T-helper 2 cell treated with Interferon-gamma antibody and Interleukin-4, amounts not matched to agents 100 ng/mL and 5 ng/mL, for 36 hours (primary cell): ENCODE measurements around the gene IL16. TPM values are rescaled to one million over a fixed set of nuclear protein-coding genes. Genes with fewer than 3 reads are reported as not detected.

ENCODE experiments used
- intact Hi-C: fragments of 100-400 bp; cut with micrococcal nuclease; formaldehyde crosslinking; loops from one replicate; pipeline ENCODE4 v1.15.1; 2023
- total RNA-seq: library from RNA; stranded (reverse); gene quantifications from 2 replicates; pipeline ENCODE4 v1.2.3, GENCODE V29; 2022

Gene IL16
- total RNA-seq, 1 donor from 2014 or later, result 199 TPM

DNA sequence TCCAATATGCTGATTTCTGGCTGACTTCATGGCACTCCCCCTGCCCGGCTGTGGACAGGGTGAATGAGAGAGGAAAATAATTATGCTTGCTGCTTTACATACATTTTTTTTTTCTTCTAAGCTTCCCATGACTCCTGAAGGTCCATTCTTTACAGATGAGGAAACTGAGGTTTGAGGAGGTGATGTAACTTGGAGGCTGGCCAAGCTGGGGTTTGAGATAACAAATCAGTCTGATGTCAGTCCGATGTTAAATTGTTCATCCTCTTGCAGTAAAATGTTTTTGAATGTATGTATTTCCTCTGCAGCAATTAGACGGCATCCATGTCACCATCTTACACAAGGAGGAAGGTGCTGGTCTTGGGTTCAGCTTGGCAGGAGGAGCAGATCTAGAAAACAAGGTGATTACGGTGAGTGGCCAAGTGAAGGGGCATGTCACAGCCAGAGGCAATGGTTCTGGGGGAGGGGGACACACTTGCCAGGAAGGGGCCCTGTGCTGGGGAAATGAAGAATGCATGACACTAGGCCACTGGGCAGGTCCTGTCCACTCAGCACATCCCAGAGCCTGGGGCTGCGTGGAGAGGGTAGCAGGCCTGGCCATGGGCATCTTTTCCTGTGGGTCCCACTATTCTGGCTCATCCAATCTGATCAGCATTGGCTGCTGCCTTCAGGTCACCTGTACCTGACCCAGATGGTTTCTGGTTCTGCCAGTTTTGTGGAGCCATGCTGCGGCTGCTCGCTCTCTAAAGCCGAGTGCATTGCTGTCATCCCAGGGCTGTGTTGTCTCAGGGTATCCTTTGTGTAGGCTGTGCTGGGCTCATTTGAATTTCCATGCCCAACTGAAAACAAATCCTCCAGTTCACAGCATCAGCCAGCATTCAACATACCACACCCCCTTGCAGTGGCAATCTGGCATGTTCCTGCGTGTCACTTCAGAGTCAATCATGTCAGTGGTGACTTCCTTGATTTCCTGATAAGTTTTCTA lies 106.9 kb downstream of the IL16 start:
- intact Hi-C loops, result loop anchor here (1.0 kb wide), 1 partner anchor 7 kb away; no protein-coding TSS in a partner anchor

DNA sequence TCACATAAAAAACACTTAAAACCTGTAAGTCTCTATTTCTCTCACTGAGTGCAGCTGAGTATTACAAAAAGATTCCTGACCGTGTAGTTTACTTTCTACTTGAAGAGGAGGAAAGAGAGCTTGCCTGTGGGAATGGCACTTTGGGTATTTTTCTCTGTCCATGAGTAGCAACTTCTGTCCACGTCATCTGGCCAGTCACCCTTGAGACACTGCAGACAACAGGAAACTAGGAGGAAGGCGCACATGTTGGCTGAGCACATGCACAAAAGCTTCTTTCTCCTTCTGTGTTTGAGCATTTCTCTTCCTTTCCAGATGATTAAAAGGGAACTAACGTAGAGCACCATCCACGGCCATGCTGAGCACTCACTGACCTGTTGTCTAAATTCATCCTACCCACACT lies 107.5 kb downstream of the IL16 start:
- intact Hi-C loops, result loop anchor here (1.0 kb wide), 1 partner anchor 8 kb away; no protein-coding TSS in a partner anchor

DNA sequence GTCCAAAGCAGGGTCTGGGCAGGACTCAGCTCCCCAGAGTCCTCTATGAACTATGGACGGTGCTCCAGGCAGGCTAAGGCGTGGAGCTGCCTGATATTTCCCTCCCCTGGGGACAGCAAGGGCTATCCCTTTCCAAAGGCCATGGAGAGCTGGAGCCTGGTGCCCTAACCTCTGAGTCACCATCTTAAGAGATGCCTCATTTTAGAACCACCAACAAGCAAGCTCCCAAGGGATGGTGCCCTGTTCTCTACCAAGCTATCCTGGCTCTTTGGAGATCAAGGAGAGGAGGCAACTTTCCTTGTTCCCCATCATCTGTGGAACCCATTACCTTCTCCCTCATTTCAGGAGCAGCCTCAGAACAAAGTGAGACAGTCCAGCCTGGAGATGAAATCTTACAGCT lies 111.6 kb downstream of the IL16 start:
- intact Hi-C loops, result no loop called here

DNA sequence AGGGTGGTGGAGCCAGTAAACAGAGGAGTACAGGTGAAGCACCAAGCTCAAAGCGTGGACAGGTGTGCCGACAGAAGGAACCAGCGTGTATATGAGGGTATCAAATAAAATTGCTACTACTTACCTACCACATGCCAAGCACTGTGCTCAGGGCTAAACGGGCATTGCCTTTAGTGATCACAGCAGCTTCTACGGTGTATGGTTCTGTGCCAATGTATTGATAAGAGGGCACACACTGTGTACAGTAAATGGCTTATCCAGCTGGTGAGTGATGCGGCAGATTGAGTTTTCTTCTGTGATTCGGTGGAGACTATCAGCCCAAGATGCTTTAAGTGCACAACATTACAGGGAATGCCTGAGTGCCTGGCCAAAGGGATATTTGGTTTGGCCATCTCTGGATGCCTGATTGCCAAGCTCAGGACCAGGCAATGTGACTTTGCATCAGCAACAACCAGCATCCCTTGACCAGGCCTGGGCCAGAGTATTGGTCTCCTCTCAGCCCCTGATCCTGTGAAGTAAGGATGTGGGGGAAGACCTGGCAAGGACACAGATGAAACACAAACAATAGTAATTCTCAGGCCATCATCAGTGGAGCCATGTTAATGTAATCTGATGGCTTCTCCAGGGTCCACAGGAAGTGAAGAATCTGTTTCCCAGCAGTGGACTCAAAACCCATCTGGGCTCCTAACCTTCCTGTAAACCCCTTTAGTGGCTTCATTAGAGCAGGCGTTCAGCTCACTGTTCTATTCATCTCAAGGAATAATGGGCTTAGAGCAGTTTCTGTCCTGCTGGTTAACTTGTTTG lies 113.2 kb downstream of the IL16 start:
- intact Hi-C loops, result no loop called here

DNA sequence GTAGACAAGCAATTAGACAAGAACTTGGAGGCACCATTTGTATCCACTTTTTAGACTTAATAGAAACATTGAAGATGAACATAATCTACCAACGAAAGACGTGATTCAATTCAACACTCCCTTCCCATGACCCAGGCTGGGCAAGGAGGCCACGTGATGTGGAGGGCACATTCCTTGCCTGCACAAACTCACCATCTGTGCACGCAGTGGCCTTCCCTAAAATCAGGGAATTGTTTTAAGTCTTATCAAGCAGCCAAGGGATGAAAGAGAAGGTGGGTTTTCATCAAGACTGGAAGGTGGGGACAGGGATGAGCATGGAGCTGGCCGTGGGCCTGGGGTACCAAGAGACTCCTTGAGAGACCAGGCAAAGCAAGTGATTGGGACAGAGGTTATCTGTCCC lies 113.8 kb downstream of the IL16 start:
- intact Hi-C loops, result no loop called here

DNA sequence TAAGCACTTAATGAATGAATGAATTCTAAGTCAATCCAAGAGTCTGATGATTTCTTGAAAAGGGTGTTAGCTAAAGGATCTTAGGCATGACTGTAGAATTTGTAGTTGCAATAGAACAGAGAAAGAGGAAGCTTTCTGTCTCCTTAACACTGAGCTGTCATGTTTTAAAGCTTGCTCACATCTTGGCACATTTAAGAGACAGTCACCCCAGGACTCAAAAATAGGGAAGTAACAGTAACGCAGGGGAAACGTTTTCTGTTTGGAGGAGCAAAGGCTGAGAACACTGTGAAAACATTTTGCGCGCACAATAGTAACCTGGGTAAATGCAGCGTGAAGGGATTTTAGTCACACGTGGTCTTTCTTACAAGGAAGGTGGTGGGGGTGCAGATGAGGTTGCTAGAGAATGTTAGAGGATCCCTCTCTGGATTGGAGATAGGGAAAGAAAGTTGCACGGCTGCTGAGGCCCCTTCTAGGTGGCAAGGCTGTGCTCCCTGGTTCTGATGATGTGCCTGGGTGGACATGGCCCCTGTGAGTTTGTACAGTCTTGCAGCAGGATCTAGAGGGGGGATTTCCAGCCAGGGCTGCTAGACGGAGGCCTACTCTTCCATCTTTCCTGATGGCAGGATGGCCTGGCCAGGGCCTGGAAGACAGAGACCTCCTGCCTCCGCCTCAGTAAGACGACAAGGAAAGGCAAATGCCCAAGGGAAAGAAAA lies 115.2 kb downstream of the IL16 start:
- intact Hi-C loops, result no loop called here

DNA sequence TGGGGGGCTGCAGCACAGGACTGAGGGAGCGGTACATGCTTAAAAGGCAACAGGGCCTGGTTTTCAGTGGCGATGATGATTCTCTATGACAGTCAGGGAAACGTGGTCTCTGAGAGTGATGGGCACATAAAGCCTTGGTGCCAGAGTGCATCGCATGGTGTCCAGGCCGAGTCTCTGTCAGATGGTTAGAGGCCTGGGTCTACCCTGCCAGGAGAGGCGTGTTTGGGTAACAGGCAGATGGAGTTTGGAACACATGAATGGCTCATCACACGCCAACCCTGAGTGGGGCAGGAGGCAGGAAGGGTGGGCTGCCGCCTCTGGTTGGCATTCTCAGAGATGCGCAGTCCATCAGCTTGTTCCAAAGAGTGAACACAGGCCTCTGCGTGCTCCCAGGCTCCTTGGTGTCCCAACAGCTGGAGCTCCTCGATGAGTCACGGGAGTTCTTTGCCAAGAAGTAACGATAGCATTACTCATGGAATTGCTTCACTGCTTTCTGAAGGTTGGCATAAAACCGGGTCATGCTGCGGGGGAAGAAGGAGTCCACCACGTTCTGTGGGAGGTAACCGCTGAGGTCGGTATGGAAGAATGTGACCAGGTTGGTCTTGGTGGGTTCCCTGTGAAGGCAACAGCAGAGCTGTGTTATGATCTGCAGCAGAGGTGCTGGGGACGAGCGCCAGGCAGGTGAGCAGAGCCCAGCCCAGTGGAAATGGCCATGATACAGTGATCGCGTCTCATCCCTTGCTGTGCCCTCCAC lies 116.3 kb downstream of the IL16 start:
- intact Hi-C loops, result no loop called here

DNA sequence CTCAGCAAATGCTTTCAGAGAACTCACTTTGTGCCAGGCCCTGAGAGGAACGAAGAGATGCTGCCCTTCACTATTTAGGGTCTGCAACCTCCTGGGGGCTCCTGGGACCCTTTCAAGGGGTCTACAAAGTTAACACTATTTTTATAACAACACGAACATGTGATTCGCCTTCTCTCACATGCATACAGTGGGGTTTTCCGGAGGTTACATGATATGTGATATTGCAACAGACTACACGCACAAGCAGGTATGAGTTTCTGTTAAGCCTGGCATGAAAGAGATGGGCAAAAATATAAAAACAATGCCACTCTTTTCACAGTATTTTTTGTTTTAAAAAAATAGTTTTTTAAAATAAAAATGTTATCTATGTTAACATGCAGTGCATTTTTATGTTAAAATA lies 117.0 kb downstream of the IL16 start:
- intact Hi-C loops, result no loop called here

DNA sequence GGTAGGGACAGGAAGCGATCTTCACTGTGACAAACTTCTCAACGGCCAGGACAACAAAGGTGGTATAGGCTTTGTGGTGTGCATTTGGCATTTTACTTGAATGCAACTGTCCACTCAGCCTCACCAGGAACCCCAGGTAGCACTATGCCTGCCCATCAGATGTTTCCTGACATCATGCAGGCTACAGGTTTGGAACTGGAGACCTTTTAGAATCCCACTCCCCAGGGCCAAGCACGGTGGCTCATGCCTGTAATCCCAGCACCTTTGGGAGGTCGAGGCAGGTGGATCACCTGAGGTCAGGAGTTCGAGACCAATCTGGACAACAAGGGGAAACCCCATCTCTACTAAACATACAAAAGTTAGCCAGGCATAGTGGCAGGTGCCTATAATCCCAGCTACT lies 117.7 kb downstream of the IL16 start:
- intact Hi-C loops, result no loop called here

DNA sequence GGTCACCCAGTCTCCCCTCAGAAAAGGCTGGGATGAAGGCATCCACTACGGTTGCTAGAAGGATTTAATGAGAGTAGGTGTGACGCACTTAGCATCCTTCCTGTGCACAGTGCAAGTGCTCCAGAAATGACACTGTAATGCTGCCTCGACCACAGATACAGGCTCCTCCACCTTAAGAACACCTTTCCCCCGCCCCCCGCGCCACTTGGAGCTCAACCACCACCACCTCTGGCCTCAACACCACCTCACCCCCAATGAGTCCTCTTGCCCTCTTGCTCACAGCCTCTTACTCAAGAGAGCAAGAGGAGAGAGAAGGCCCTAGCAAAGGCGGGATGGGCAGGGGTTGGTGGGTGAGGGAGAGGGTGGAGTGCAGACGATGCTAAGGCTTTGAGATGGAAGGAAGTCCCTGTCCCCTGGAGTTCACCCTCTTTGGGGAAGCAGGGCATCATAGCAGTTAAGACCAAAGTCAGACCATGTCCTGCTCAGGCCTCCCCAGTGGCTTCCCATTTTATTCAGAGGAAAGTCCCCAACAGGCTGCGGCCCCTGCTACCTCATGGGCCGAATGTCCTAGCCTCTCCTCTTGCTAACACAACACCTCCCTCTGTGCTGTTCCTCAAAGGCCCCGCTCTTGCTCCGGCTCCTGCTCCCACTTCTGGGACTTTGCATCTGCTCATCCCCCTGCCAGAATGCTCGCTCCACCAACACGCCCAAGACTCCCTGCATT lies 118.9 kb downstream of the IL16 start:
- intact Hi-C loops, result no loop called here

DNA sequence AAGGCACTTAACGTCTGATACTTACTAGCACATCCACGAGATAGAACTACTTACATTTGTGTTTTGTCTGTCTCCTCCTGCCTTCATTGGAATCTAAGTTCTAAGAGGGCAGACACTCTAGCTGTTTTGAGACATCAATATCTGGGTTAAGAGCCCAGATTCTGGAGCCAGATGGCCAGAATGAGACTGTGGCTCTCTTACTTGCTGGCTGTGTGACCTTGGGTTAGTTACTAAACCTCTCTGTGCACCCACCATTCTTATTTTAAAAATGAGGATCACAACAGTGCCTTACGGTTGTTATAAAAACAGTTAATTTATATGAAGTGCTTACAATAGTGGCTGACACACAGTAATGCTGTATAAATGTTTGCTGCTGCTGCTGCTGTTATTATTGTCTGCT lies 119.6 kb downstream of the IL16 start:
- intact Hi-C loops, result no loop called here

DNA sequence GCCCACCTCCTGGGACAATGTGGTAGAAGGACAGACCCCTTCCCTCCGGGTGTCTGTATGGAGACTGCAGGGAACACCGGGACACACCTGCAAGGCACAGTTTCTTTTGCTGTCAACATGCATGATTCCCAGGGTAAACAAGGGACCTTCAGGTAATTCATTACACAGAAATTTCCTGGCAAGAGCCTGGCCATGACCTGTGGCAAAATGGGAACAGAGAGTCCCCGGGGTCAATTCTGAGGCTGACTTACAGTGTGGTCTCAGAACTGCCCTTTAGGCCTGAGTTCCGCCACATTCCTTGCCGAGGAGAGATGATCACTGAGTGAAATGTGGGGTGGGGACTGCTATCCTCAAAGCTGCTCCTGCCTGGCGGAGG lies 121.0 kb downstream of the IL16 start:
- intact Hi-C loops, result no loop called here

DNA sequence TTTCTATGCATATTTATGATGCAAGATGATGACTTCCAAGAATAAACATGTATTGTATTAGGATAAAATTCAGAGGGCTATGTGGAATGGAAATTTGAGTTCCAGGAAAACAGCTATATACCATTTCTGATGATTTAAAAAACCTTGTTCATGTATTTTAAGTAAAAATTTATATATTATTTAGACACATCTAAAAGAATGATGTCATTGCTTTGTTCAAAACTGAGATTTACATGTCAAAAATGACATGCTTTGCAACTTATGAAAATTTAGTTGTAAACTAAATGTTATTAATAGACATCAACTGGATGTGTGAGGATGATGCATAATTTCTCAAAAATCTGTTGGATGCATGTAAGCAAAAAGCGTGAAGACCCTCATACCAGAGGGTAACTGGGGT lies 125.0 kb downstream of the IL16 start:
- intact Hi-C loops, result loop anchor here (5.0 to 10.0 kb wide), 3 partner anchors 723 to 1169 kb away; partner anchors contain the start of genes EFL1, FAH, MEX3B and SAXO2

DNA sequence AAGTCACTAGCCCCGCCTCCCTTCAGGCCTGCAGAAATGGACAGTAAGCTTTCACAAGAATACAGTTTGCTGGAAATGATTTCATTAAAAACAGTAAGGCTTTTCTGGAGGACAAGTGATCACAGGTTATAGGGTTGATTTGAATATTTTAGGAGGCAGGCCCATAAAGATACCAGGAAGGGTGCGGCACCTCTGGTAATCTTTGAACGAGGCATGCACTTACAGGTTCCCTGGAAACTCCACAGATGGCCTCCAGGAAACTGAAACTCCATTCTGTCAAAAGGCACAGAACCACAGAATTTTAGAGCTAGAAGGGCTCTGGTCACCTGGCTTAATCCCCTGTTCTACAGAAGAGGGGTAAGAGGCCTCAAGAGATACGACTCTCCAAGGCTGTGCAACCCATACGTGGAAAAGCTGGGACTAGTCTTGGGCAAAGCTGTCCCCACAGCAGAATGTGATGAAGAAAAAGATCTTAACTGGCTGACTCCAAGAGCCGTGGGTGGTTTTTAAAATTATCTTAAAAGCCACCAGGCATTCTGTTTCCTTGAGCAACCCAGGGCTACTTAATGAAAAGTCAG lies 126.1 kb downstream of the IL16 start:
- intact Hi-C loops, result loop anchor here (5.0 to 10.0 kb wide), 3 partner anchors 722 to 1170 kb away; partner anchors contain the start of genes EFL1, FAH, MEX3B and SAXO2

DNA sequence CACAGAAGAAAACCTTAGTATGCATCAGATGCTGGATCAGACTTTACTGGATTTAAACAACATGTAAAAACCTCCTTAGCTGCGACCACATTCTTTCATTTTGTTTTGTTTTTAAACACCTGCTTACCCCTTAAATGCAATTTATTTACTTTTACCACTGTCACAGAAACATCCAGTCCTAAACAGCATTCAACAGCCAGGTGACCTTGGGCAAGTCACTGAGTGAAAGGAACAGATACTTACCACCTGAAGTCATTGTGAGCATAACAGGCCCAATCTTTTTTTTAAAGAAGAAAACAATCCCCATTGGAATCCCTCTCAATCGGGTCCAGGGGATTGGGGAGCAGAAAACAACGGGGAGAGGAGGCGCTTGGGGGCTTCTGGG lies 126.9 kb downstream of the IL16 start:
- intact Hi-C loops, result loop anchor here (5.0 to 10.0 kb wide), 3 partner anchors 721 to 1171 kb away; partner anchors contain the start of genes EFL1, FAH, MEX3B and SAXO2

DNA sequence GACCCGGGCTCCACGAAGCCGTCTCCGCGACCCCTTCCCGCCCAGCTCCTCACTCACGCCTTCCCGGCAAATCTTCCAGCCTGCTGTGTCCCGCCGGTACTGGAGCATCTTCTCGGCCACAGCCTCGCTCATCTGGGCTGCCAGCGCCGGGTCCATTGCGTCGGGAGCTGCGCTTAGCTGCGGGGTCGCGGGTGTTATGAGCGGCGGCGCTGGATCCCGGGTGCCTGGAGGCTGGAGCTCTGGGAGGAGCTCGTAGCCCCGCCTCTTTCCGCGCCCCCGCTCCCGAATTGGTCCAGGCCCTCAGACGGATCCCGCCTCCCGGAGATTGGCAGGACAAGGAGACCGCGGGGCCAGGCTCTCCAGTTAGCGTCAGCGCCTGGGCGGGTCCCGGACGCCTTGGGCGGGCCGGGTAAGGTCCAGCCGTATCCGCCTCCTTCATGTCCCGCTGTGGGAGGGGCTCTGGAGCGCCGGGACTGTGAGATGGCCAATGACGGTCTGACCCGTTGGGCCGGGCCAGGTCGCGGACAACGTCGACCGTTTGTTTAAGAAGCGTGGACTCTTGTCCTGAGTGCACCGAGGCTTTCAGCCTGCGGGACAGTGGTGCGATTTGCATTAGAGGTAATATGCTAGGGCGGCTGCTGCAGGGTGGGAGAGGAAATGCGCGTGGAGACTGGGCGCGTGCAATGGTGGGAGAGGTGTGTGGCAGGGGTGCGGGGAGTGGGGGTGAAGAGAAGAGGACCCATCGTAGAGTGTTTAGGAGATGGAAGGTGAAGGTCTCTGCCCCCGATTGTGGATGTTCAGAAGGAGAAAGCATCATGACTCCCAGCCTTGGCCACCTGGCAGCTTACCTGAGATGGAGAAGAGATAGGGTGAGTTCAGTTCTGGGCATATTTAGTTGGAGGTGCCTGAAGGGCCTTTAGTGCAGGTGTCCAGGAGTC lies 127.5 kb downstream of the IL16 start, which contains the start of gene STARD5:
STARD5 (minus strand) TSS at position 198 of the 938 bp plus-strand sequence; CDS start at position 156, 42 bp downstream.
- intact Hi-C loops, result loop anchor here (1.0 to 10.0 kb wide), 5 partner anchors 28 to 1172 kb away; partner anchors contain the start of genes EFL1, FAH, MEX3B and SAXO2

DNA sequence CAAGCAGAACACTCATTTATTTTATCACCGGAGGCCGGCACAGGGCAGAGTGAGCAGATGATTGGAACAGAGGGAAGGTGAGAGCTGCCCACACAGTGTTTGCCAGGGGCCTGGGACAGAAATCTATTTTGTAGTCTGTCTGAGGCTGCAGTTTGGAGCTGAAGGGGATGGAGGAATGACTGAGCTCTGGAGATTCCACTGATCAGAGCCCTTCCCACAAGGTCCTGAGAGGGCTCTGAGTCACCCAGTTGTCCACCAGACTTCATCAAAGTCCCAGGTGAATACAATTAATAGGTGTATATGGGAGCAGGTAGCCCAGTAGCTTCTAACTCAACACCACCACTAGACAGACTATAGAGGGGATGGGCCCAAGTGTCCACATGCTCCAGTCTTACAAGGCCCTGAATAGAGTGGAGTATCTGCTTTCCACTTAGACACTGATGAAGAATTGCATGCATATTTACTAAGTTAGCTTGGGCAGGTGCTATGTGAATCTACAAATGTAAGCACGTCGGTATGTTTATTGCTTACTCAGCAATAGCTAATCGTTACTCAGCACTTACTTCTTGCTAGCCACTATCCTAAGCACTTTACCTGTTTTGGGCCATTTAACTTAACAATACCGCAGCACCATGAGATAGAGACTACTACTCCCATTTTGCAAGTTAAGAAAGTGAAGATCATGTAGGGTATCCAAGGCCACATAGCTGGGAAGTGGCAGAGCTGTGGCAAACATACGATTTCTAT lies 130.0 kb downstream of the IL16 start:
- intact Hi-C loops, result loop anchor here (10.0 kb wide), 1 partner anchor 718 kb away; the partner anchor contains the start of gene MEX3B
